H9 (cell line): ENCODE measurements around the gene ZNF117. TPM values are rescaled to one million over a fixed set of nuclear protein-coding genes. Genes with fewer than 3 reads are reported as not detected.

ENCODE experiments used
- DNase-seq: peaks from one replicate; pipeline ENCODE4 v3.0.0-alpha.2; 2017
- H2AFZ ChIP-seq: one replicate; pipeline ENCODE4 v1.6.1; 2013; ENCODE audit warnings: mild to moderate bottlenecking, low read length, control low read depth, moderate library complexity
- H2AK5ac ChIP-seq: 2 replicates; pipeline ENCODE4 v1.6.1; 2013; ENCODE audit warnings: low read length, control low read depth, mixed read lengths; ENCODE audit not compliant: insufficient read length
- H2BK120ac ChIP-seq: one replicate; pipeline ENCODE4 v1.6.1; 2013; ENCODE audit warnings: low read depth, mild to moderate bottlenecking, low read length, control low read depth, inconsistent platforms; ENCODE audit not compliant: poor library complexity, severe bottlenecking
- H2BK12ac ChIP-seq: 2 replicates; pipeline ENCODE4 v1.6.1; 2013; ENCODE audit warnings: low read length, control low read depth, mixed read lengths, low read depth; ENCODE audit not compliant: insufficient read length
- H2BK15ac ChIP-seq: 2 replicates; pipeline ENCODE4 v1.6.1; 2013; ENCODE audit warnings: low read depth, low read length, control low read depth
- H2BK20ac ChIP-seq: one replicate; pipeline ENCODE4 v1.6.1; 2013; ENCODE audit warnings: low read depth, mild to moderate bottlenecking, low read length, control low read depth, inconsistent platforms; ENCODE audit not compliant: poor library complexity, severe bottlenecking
- H2BK5ac ChIP-seq: 2 replicates; pipeline ENCODE4 v1.6.1; 2013; ENCODE audit warnings: low read length, control low read depth, mixed read lengths; ENCODE audit not compliant: insufficient read length
- H3K14ac ChIP-seq: 2 replicates; pipeline ENCODE4 v1.6.1; 2013; ENCODE audit warnings: low read length, control low read depth; ENCODE audit not compliant: insufficient read depth
- H3K18ac ChIP-seq: 2 replicates; pipeline ENCODE4 v1.6.1; 2013; ENCODE audit warnings: low read depth, mild to moderate bottlenecking, mixed read lengths, low read length, control low read depth; ENCODE audit not compliant: insufficient read length
- H3K23ac ChIP-seq: 2 replicates; pipeline ENCODE4 v1.6.1; 2013; ENCODE audit warnings: low read length, control low read depth, mixed read lengths, low read depth; ENCODE audit not compliant: insufficient read length
- H3K23me2 ChIP-seq: 2 replicates; pipeline ENCODE4 v1.6.1; 2013; ENCODE audit warnings: low read depth, mild to moderate bottlenecking, mixed read lengths, low read length, control low read depth; ENCODE audit not compliant: insufficient read length, poor library complexity, severe bottlenecking
- H3K27ac ChIP-seq: 2 replicates; pipeline ENCODE4 v1.5.1; 2013; ENCODE audit warnings: low read length, control low read depth, mixed read lengths, low read depth; ENCODE audit not compliant: insufficient read length
- H3K27me3 ChIP-seq: 2 replicates; pipeline ENCODE4 v1.6.1; 2013; ENCODE audit warnings: low read length, control low read depth, inconsistent platforms; ENCODE audit not compliant: insufficient read depth
- H3K4ac ChIP-seq: 2 replicates; pipeline ENCODE4 v1.6.1; 2013; ENCODE audit warnings: low read depth, mild to moderate bottlenecking, control low read depth, inconsistent platforms, low read length, moderate library complexity
- H3K4me1 ChIP-seq: 2 replicates; pipeline ENCODE4 v1.6.1; 2013; ENCODE audit warnings: low read length, control low read depth, inconsistent platforms; ENCODE audit not compliant: insufficient read depth
- H3K4me2 ChIP-seq: 2 replicates; pipeline ENCODE4 v1.6.1; 2013; ENCODE audit warnings: low read length, control low read depth, mixed read lengths; ENCODE audit not compliant: insufficient read length, insufficient read depth
- H3K56ac ChIP-seq: 2 replicates; pipeline ENCODE4 v1.6.1; 2013; ENCODE audit warnings: low read depth, mild to moderate bottlenecking, mixed read lengths, low read length, control low read depth; ENCODE audit not compliant: insufficient read length
- H3K79me1 ChIP-seq: 2 replicates; pipeline ENCODE4 v1.6.1; 2013; ENCODE audit warnings: low read depth, mild to moderate bottlenecking, moderate library complexity, low read length, control low read depth, inconsistent platforms; ENCODE audit not compliant: insufficient read depth, poor library complexity, severe bottlenecking
- H3K79me2 ChIP-seq: 2 replicates; pipeline ENCODE4 v1.6.1; 2013; ENCODE audit warnings: low read length, control low read depth, inconsistent platforms; ENCODE audit not compliant: insufficient read depth
- H3K9ac ChIP-seq: 2 replicates; pipeline ENCODE4 v1.6.1; 2013; ENCODE audit warnings: low read length, control low read depth, mixed read lengths; ENCODE audit not compliant: insufficient read length; ENCODE audit errors: extremely low read depth
- H3K9me3 ChIP-seq: one replicate; pipeline ENCODE4 v1.6.1; 2013; ENCODE audit warnings: low read depth, low read length, inconsistent platforms; ENCODE audit not compliant: control insufficient read depth
- H3T11ph ChIP-seq: one replicate; pipeline ENCODE4 v1.6.1; 2013; ENCODE audit warnings: mild to moderate bottlenecking, low read length, control low read depth, inconsistent platforms
- H4K20me1 ChIP-seq: one replicate; pipeline ENCODE4 v1.6.1; 2013; ENCODE audit not compliant: control insufficient read depth, insufficient read length, insufficient read depth
- H4K5ac ChIP-seq: 2 replicates; pipeline ENCODE4 v1.6.1; 2013; ENCODE audit warnings: low read depth, mild to moderate bottlenecking, mixed read lengths, low read length, control low read depth; ENCODE audit not compliant: insufficient read length
- H4K8ac ChIP-seq: replicated peaks from 2 replicates; pipeline ENCODE4 v1.6.1; 2013; ENCODE audit warnings: low read length, control low read depth, mixed read lengths, low read depth; ENCODE audit not compliant: insufficient read length
- H4K91ac ChIP-seq: 2 replicates; pipeline ENCODE4 v1.6.1; 2013; ENCODE audit warnings: low read depth, mild to moderate bottlenecking, moderate library complexity, mixed read lengths, low read length, control low read depth; ENCODE audit not compliant: insufficient read length
- H3K27ac Mint-ChIP-seq, 3 experiments: 2 replicates in 2 of 3; 3 replicates in 1 of 3; pipeline ENCODE4 v1.8.0; 2020 to 2021; ENCODE audit warnings: mixed read lengths in 3 of 3, mild to moderate bottlenecking in 1 of 3, moderate library complexity in 1 of 3
- H3K27me3 Mint-ChIP-seq: 2 replicates; pipeline ENCODE4 v1.8.0; 2021; ENCODE audit warnings: low read depth, mild to moderate bottlenecking, moderate library complexity, mixed read lengths
- H3K36me3 Mint-ChIP-seq, 3 experiments: 2 replicates in 2 of 3; 3 replicates in 1 of 3; pipeline ENCODE4 v1.8.0; 2020 to 2021; ENCODE audit warnings: low read depth in 3 of 3, mixed read lengths in 3 of 3; ENCODE audit not compliant: insufficient read depth in 1 of 3
- H3K4me1 Mint-ChIP-seq, 2 experiments: 2 replicates each; pipeline ENCODE4 v1.8.0; 2020; ENCODE audit warnings: mixed read lengths in 2 of 2
- H3K4me3 Mint-ChIP-seq, 2 experiments: 2 replicates in 1 of 2; 3 replicates in 1 of 2; pipeline ENCODE4 v1.8.0; 2020 to 2021; ENCODE audit warnings: mild to moderate bottlenecking in 2 of 2, mixed read lengths in 2 of 2, moderate library complexity in 1 of 2
- H3K9me3 Mint-ChIP-seq, 2 experiments: 2 replicates in 1 of 2; 3 replicates in 1 of 2; pipeline ENCODE4 v1.8.0; 2020; ENCODE audit warnings: mild to moderate bottlenecking in 2 of 2, mixed read lengths in 2 of 2, moderate library complexity in 1 of 2
- CTCF ChIP-seq: fragments of 200-600 bp; sonication (generic); conservative IDR thresholded peaks from 3 replicates; pipeline ENCODE4 v1.8.0; 2021; ENCODE audit warnings: antibody characterized with exemption, mild to moderate bottlenecking
- WGBS: extraction: QIAGEN DNeasy Blood & Tissue Kit; methylation state at CpG from one replicate; pipeline ENCODE4 v1.1.7; 2013; ENCODE audit warnings: missing lambda C conversion rate, low lambda C conversion rate, mixed read lengths; ENCODE audit not compliant: insufficient read length; ENCODE audit errors: extremely low coverage; 5-methylcytosine and 5-hydroxymethylcytosine counted together
- total RNA-seq: library from RNA; stranded (reverse); gene quantifications from 2 replicates; pipeline ENCODE4 v1.2.1, GENCODE V29; 2021

ZNF117 gene
- total RNA-seq, 1 experiment from 2014 or later = 13.6 TPM

- Histone ChIP-seq H2BK120ac (no peak overlapping the region), H4K8ac (no peak overlapping the region), H3K4ac (no peak overlapping the region), H2BK12ac (no peak overlapping the region), H3K9me3 (peaks cover 52% of the 10 kb centered on the region), H3K14ac (no peak overlapping the region), H2AFZ (no peak overlapping the region), H3K27ac (no peak overlapping the region), H4K91ac (no peak overlapping the region), H2BK20ac (no peak overlapping the region), H3K4me1 (no peaks in the 10 kb centered on the region), H3K27me3 (no peaks in the 10 kb centered on the region), H3K79me1 (no peaks in the 10 kb centered on the region), H3K23ac (no peak overlapping the region), H4K20me1 (no peaks in the 10 kb centered on the region), H3K23me2 (no peaks in the 10 kb centered on the region), H2AK5ac (no peak overlapping the region), H3K79me2 (no peaks in the 10 kb centered on the region), H3T11ph (no peak overlapping the region), H3K56ac (no peak overlapping the region), H3K18ac (no peak overlapping the region), H3K9ac (no peak overlapping the region), H2BK5ac (no peak overlapping the region), H3K4me2 (no peak overlapping the region), H4K5ac (no peak overlapping the region), H2BK15ac (no peak overlapping the region)
- no peak overlapping the region for H3K4me3 Mint-ChIP-seq
- TF ChIP-seq CTCF = no peak
- H3K4me1 Mint-ChIP-seq = no peaks in the 10 kb centered on the region
- WGBS = no CpG with 5 or more reads among the region's 5 CpGs
- H3K9me3 Mint-ChIP-seq = peaks cover 78% of the 10 kb centered on the region in 2 experiments
- peaks cover 68 to 86% (median 74%) of the 10 kb centered on the region in 3 experiments for H3K36me3 Mint-ChIP-seq
- no peak for DNase-seq
- H3K27ac Mint-ChIP-seq = no peak overlapping the region
- no peaks in the 10 kb centered on the region; the same call in none of the 2 replicates for H3K27me3 Mint-ChIP-seq
Observed at GRCh38 chr7:64978497-64979203, 12.2 kb downstream of the ZNF117 start.
